Measurements from ENCODE around the gene GFM2. TPM values are rescaled to one million over a fixed set of nuclear protein-coding genes. Genes with fewer than 3 reads are reported as not detected.

GFM2 gene
- total and polyA plus RNA-seq, 2 of the 8 experiments (the other 6 are each of a cell fraction or from before 2014, with no cell fraction given), result 17.8 to 30.6 TPM

- no peak for TF ChIP-seq CHD7 (IDR thresholded peaks at IDR 0.05; ENCODE audit: insufficient replicate concordance, low read length)
- no peak for TF ChIP-seq NRF1 (IDR thresholded peaks at IDR 0.05; ENCODE audit: low read depth, low read length)
- peak; percentile 74; the same call in 1 of the 2 replicates for TF ChIP-seq TBP (IDR thresholded peaks at IDR 0.05; ENCODE audit: low read depth, low read length)
- peak in 1 of 2 experiments; percentile 90; a peak in 2 of 3 replicates for TF ChIP-seq POLR2A (IDR thresholded peaks at IDR 0.05; ENCODE audit: control extremely low read depth in 1 of 2, low read depth in 2 of 2, low read length in 2 of 2)
- TF ChIP-seq SRF (IDR thresholded peaks at IDR 0.05; ENCODE audit: low read depth, low read length), result no peak
- TF ChIP-seq BCL11A (IDR thresholded peaks at IDR 0.05; ENCODE audit: low read depth in 2 of 2, low read length in 2 of 2), result no peak
- TF ChIP-seq TAF1 (IDR thresholded peaks at IDR 0.05; ENCODE audit: low read depth, low read length), result peak; percentile 87
- 0 out of 2 replicates have a peak, but pooled peaks have one; percentile 47 for TF ChIP-seq ATF3 (IDR thresholded peaks at IDR 0.05; ENCODE audit: insufficient read depth, low read depth, low read length)
- peak; percentile 92 for TF ChIP-seq JUND (IDR thresholded peaks at IDR 0.05; ENCODE audit: low read length)
Measured at GRCh38 chr5:74684900-74685851, 81.7 kb downstream of the GFM2 start, which contains the start of gene HEXB (continued).
